DOHH2 (cell line): ENCODE results near the gene IL11.
A peak's percentile ranks its signal among the peaks of the same experiment; 100 is the strongest.

Source experiments
- H3F3A ChIP-seq: fragments of 200-600 bp; sonication (generic), shearing (Covaris generic); 2 replicates; pipeline ENCODE4 v1.6.0; 2016; ENCODE audit warnings: antibody characterized with exemption, mild to moderate bottlenecking; ENCODE audit not compliant: control insufficient read depth, insufficient read depth
- H3K27ac ChIP-seq: fragments of 200-600 bp; sonication (generic); 2 replicates; pipeline ENCODE4 v1.5.1; 2014; ENCODE audit warnings: low read depth, mild to moderate bottlenecking, low read length, moderate library complexity
- H3K27me3 ChIP-seq: fragments of 200-600 bp; sonication (generic); 2 replicates; pipeline ENCODE4 v1.6.1; 2014; ENCODE audit warnings: mild to moderate bottlenecking, low read length, mixed read lengths; ENCODE audit not compliant: control insufficient read depth
- H3K36me3 ChIP-seq: fragments of 200-600 bp; sonication (generic); 2 replicates; pipeline ENCODE4 v1.6.1; 2014; ENCODE audit warnings: mild to moderate bottlenecking, low read length, moderate library complexity, mixed read lengths; ENCODE audit not compliant: control insufficient read depth
- H3K4me1 ChIP-seq: fragments of 200-600 bp; sonication (generic); 2 replicates; pipeline ENCODE4 v1.6.1; 2014; ENCODE audit warnings: mild to moderate bottlenecking, low read length, mixed read lengths; ENCODE audit not compliant: control insufficient read depth
- H3K4me2 ChIP-seq: fragments of 200-600 bp; sonication (generic); 2 replicates; pipeline ENCODE4 v1.6.0; 2014; ENCODE audit warnings: mild to moderate bottlenecking, low read length, moderate library complexity
- H3K4me3 ChIP-seq: fragments of 200-600 bp; sonication (generic); 2 replicates; pipeline ENCODE4 v1.5.1; 2014; ENCODE audit warnings: mild to moderate bottlenecking, low read length, mixed read lengths
- H3K79me2 ChIP-seq: fragments of 200-600 bp; sonication (generic); 2 replicates; pipeline ENCODE4 v1.6.1; 2014; ENCODE audit warnings: mild to moderate bottlenecking, low read length, mixed read lengths; ENCODE audit not compliant: control insufficient read depth
- H3K9me2 ChIP-seq: fragments of 200-600 bp; sonication (generic); replicated peaks from 2 replicates; pipeline ENCODE4 v1.6.1; 2014; ENCODE audit warnings: mild to moderate bottlenecking, low read length, mixed read lengths; ENCODE audit not compliant: control insufficient read depth
- H3K9me3 ChIP-seq: fragments of 200-600 bp; sonication (generic); 2 replicates; pipeline ENCODE4 v1.6.1; 2014; ENCODE audit warnings: antibody characterized with exemption, low read length, mixed read lengths; ENCODE audit not compliant: control insufficient read depth, insufficient read depth
- H4K20me1 ChIP-seq: fragments of 200-600 bp; sonication (generic); 2 replicates; pipeline ENCODE4 v1.6.0; 2014; ENCODE audit warnings: low read depth, mild to moderate bottlenecking, antibody characterized with exemption, low read length, moderate library complexity; ENCODE audit not compliant: control insufficient read depth, insufficient read depth
- EZH2phosphoT487 ChIP-seq: fragments of 200-600 bp; sonication (generic); IDR thresholded peaks from 2 replicates; pipeline ENCODE4 v1.6.1; 2017; ENCODE audit warnings: borderline replicate concordance, mild to moderate bottlenecking, antibody characterized with exemption, low read length, moderate library complexity, mixed read lengths
- TF ChIP-seq, protein P1 (sequence below): fragments of 200-600 bp; sonication (generic); IDR thresholded peaks from one replicate; pipeline ENCODE4 v1.5.1; 2014; ENCODE audit warnings: antibody characterized with exemption, mild to moderate bottlenecking, low read depth, low read length; ENCODE audit not compliant: poor library complexity, severe bottlenecking

The IL11 gene

DNA sequence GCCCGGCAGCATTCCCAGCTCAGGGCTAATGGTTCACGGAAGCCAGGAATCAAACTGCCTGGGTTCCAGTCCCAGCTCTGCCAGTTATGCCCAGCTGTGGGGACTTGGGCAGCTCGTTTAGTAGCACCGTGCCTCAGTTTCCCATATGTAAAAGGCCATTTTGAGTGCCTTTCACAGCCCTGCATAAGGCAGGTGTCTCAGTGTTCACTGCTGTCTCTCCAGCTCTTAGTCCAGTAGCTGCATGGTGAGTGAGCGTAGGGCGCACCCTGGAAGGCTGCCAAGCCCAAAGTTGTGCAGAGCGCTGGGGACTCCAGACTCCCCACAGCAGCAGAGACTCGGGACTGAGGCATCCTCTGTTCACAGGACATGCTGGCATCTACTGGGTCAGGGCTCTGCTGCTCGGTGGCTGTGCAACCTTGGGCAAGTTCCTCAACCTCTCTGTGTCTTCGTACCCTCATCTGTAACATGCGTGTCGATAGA is 21.0 kb upstream of the IL11 start:
- no peak overlapping the region for H3K4me2 ChIP-seq
- peaks cover 24% of the 10 kb centered on the region for H3K79me2 ChIP-seq
- peaks cover 62% of the 10 kb centered on the region for H3F3A ChIP-seq
- TF ChIP-seq, protein P1, sequence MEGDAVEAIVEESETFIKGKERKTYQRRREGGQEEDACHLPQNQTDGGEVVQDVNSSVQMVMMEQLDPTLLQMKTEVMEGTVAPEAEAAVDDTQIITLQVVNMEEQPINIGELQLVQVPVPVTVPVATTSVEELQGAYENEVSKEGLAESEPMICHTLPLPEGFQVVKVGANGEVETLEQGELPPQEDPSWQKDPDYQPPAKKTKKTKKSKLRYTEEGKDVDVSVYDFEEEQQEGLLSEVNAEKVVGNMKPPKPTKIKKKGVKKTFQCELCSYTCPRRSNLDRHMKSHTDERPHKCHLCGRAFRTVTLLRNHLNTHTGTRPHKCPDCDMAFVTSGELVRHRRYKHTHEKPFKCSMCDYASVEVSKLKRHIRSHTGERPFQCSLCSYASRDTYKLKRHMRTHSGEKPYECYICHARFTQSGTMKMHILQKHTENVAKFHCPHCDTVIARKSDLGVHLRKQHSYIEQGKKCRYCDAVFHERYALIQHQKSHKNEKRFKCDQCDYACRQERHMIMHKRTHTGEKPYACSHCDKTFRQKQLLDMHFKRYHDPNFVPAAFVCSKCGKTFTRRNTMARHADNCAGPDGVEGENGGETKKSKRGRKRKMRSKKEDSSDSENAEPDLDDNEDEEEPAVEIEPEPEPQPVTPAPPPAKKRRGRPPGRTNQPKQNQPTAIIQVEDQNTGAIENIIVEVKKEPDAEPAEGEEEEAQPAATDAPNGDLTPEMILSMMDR: no peak
- no peak for TF ChIP-seq EZH2phosphoT487
- peaks cover 43% of the 10 kb centered on the region for H3K4me1 ChIP-seq
- peaks cover 33% of the 10 kb centered on the region for H4K20me1 ChIP-seq
- peaks cover 40% of the 10 kb centered on the region for H3K36me3 ChIP-seq
- peaks cover under 1% of the 10 kb centered on the region; the same call in 1 of the 2 replicates for H3K27me3 ChIP-seq
- H3K4me3 ChIP-seq: no peak overlapping the region
- no peaks in the 10 kb centered on the region for H3K9me3 ChIP-seq
- H3K9me2 ChIP-seq: no peaks in the 10 kb centered on the region
- H3K27ac ChIP-seq: no peak overlapping the region

DNA sequence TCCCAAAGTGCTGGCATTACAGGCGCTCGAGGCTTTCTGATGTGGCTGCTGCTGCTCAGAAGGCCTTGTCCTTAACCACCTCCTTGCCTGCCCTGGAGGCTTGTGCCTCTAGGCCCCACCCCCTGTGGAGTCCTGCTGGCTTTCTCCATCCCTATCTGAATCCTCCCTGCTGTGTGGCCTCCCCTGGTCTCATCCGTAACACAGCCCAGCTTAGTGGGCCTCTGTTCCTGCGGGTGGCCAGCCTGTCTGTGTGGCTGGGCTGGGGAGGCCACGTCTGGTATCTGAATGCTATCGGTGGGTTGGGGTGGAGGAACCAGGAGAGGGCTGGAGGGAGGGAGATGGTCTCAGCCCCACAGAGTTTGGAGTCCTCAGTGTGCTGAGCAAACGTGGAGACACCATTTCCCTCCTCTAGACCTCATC is 20.2 kb upstream of the IL11 start:
- peaks cover 43% of the 10 kb centered on the region for H3K4me1 ChIP-seq
- H3K4me2 ChIP-seq: no peak overlapping the region; the same call in 1 of the 2 replicates
- peaks cover 36% of the 10 kb centered on the region for H4K20me1 ChIP-seq
- TF ChIP-seq EZH2phosphoT487: no peak
- H3K27ac ChIP-seq: 0 out of 2 replicates have a peak overlapping the region, but pooled peaks have one; percentile 6
- H3K36me3 ChIP-seq: peaks cover 45% of the 10 kb centered on the region
- peaks cover 29% of the 10 kb centered on the region for H3K79me2 ChIP-seq
- peaks cover 3% of the 10 kb centered on the region; the same call in 1 of the 2 replicates for H3K27me3 ChIP-seq
- H3K9me2 ChIP-seq: no peaks in the 10 kb centered on the region
- H3K4me3 ChIP-seq: no peak overlapping the region
- no peaks in the 10 kb centered on the region for H3K9me3 ChIP-seq
- peaks cover 67% of the 10 kb centered on the region for H3F3A ChIP-seq

DNA sequence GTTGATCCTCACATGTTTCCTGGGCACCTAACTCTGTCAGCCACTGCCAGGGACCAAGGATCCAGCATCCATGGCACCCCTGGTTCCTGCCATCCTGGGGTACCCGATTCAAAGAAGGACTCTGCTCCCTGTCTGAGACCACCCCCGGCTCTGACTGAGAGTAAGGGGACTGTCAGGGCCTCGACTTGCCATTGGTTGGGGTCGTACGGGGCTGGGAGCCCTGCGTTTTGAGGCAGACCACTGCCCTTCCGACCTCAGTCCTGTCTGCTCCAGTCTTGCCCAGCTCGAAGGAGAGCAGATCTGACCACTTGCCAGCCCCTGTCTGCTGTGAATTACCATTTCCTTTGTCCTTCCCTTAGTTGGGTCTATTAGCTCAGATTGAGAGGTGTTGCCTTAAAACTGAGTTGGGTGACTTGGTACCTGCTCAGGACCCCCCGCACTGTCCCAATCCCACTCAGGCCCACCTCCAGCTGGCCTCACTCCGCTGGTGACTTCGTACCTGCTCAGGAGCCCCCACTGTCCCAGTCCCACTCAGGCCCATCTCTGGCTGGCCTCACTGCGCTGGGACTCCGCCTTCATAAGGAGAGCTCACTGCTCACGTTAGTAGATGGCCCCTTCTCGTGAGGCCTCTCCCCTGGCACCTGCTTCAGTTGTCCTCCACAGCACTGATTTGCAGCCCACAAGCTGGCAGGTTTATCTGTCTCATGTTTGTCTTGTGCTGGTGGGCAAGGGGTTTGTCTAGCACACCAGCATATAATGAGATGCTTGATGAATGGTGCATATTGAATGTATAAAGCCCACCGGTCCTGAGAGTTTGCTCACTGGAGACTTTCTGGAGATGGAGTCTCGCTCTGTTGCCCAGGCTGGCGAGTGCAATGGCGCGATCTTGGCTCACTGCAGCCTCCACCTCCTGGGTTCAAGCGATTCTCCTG is 19.4 kb upstream of the IL11 start:
- Histone ChIP-seq H3F3A (peaks cover 70% of the 10 kb centered on the region), H3K9me3 (no peaks in the 10 kb centered on the region), H3K9me2 (no peaks in the 10 kb centered on the region), H3K27ac (peak overlapping the region; percentile 13; the same call in 1 of the 2 replicates), H4K20me1 (peaks cover 36% of the 10 kb centered on the region), H3K79me2 (peaks cover 33% of the 10 kb centered on the region), H3K4me1 (peaks cover 48% of the 10 kb centered on the region), H3K4me2 (peak overlapping the region; percentile 99; the same call in 1 of the 2 replicates), H3K4me3 (0 out of 2 replicates have a peak overlapping the region, but pooled peaks have one; percentile 8), H3K27me3 (peaks cover 3% of the 10 kb centered on the region; the same call in 1 of the 2 replicates), H3K36me3 (peaks cover 49% of the 10 kb centered on the region)
- no peak for TF ChIP-seq EZH2phosphoT487
- TF ChIP-seq, protein P1: no peak
